ENCODE measurements around the gene RERE.
"Not testable (repeated sequence)": the region's sequence is repeated elsewhere in the genome, so short reads cannot be mapped to it uniquely, and the experiment has no call there.

RERE gene

DNA sequence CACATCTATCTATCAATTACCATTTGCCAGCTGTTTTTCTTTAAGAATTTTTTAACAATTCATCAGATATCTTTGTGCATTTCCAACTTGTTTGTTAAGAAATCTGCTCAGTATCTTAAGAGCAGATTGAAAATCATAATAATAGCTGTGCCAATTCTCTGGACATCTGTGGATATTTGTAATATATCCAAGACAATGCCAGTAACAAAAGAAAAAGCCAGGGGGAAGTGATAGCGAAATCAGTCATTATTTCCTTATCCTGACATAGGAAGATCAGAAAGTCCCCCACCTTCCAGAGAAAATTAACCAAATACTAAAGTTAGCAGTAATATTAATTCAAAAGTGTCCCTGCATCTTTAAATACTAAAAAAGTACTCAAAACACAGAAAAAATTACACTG, 217.1 kb downstream of the RERE start:
- H3K4me3 ChIP-seq (ENCODE audit: low read depth, low read length) = no peak overlapping the region
- TF ChIP-seq, protein P1, sequence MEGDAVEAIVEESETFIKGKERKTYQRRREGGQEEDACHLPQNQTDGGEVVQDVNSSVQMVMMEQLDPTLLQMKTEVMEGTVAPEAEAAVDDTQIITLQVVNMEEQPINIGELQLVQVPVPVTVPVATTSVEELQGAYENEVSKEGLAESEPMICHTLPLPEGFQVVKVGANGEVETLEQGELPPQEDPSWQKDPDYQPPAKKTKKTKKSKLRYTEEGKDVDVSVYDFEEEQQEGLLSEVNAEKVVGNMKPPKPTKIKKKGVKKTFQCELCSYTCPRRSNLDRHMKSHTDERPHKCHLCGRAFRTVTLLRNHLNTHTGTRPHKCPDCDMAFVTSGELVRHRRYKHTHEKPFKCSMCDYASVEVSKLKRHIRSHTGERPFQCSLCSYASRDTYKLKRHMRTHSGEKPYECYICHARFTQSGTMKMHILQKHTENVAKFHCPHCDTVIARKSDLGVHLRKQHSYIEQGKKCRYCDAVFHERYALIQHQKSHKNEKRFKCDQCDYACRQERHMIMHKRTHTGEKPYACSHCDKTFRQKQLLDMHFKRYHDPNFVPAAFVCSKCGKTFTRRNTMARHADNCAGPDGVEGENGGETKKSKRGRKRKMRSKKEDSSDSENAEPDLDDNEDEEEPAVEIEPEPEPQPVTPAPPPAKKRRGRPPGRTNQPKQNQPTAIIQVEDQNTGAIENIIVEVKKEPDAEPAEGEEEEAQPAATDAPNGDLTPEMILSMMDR (IDR thresholded peaks at IDR 0.05; ENCODE audit: insufficient read depth, low read depth, low read length, missing control alignments) = no peak
- no peak for DNase-seq (ENCODE audit: low read depth)

DNA sequence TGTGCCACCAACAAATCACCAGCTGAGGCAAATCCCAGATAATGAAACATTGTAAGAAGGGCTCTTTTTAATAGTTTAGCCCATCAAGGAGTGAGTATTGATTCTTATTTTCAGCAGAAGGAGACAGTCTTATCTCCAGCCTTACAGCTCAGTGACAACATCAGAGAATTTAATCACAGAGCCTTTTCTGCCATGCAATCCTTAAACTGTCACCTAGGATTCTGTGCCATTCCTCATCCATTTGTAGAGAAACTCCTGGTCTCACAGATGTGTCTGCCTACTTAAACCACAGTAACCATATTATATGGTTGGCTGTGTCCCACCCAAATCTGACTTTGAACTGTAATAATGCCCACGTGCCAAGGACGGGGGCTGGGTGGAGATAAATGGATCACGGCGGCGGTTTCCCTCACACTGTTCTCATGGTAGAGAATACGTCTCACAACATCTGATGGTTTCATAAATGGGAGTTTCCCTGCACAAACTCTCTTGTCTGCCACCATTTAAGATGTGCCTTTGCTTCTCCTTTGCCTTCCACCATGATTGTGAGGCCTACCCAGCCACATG, 217.7 kb downstream of the RERE start:
- no peak overlapping the region for H3K4me3 ChIP-seq (ENCODE audit: low read depth, low read length)
- no peak for DNase-seq (ENCODE audit: low read depth)
- TF ChIP-seq, protein P1 (IDR thresholded peaks at IDR 0.05; ENCODE audit: insufficient read depth, low read depth, low read length, missing control alignments) = no peak

DNA sequence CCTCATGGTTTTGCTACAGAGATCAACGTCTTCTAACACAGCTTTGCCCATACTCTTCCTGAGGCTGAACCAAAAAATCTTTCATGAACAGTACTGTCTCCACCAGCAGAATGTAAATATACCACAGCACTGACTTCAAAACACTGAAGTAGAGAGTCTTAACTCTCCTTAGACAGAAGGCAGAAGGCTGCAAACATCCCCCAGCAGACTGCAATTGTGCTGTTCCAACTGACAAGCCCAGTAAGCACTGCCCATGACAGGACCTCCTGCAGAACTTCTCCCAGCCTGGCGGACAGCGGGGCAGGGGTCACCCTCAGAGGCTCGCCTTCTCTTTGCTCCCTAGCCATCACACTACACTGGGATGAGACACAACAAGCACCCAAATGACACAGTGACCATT, 218.7 kb downstream of the RERE start:
- TF ChIP-seq, protein P1 (IDR thresholded peaks at IDR 0.05; ENCODE audit: insufficient read depth, low read depth, low read length, missing control alignments) = no peak
- H3K4me3 ChIP-seq (ENCODE audit: low read depth, low read length) = no peak overlapping the region
- no peak for DNase-seq (ENCODE audit: low read depth)

DNA sequence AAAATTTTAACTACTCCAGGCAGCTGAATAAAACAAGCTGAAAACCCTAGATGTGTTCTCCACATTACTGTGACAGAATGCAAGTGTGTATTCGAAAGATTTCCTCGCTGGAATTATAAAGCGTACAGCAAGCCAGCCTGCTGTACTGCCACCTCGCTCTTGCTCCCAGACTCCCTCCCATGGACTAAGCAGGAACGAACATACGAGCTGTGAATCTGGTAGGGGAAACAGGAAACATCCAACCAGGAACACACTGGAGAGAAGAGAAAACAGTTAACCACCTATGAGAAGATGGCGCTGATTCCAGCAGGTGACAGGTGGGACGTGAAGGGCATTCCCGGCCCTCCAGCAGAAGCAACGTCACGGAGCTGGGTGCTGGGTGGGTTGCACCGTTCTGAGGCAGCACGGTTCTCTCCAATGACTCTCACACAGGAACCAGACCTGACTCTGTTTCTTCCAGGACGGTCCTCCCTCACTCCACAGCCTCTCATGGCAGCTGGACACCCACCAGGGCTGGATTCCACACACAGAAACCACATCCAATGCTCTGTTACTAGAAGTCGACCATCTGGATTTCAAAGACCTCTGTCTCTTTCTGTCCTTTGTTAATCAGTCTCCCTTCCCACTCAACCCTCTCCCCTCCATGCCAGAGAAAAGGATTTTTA, 219.2 kb downstream of the RERE start:
- no peak for DNase-seq (ENCODE audit: low read depth)
- H3K4me3 ChIP-seq (ENCODE audit: low read depth, low read length) = no peak overlapping the region
- TF ChIP-seq, protein P1 (IDR thresholded peaks at IDR 0.05; ENCODE audit: insufficient read depth, low read depth, low read length, missing control alignments) = no peak

DNA sequence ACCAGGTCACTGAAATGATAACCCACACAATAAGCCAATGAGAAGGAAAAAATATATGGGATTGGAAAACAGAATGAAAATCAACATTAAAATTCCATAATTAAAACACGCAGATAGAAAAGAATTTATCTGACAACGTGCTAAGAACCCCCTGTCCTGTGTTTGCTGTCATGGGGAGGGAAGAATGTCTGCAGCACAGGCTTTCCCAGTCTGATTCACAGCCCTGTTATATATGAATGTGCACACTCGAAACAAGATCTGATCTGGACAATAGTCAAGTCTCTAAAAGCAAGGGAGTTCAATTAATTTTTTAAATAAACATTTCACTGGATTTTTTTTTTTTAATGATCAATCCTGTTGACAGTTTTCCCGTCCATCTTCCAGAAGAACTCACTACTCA, 220.0 kb downstream of the RERE start:
- DNase-seq (ENCODE audit: low read depth) = no peak
- TF ChIP-seq, protein P1 (IDR thresholded peaks at IDR 0.05; ENCODE audit: insufficient read depth, low read depth, low read length, missing control alignments) = no peak
- no peak overlapping the region for H3K4me3 ChIP-seq (ENCODE audit: low read depth, low read length)

DNA sequence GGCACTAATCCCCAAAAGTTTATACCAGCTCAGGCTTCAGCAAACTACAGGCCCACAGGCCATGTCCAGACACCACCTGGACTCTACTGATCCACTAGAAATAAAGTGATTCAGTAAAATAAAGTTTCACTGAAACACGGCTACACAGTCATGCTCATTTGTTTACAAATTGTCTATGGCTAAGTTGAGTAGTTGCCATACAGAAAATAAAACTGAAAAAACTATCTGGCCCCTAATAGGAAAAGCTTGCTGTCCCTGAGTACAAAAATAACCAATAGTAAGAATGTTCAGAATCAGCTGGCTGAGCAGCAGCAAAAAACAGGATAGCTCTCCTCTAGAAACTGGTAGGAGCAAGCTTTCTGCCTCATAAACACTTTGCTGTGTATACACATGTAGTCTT, 221.5 kb downstream of the RERE start:
- peak; percentile 45 for DNase-seq (ENCODE audit: low read depth)
- TF ChIP-seq, protein P1 (IDR thresholded peaks at IDR 0.05; ENCODE audit: insufficient read depth, low read depth, low read length, missing control alignments) = no peak
- H3K4me3 ChIP-seq (ENCODE audit: low read depth, low read length) = no peak overlapping the region

DNA sequence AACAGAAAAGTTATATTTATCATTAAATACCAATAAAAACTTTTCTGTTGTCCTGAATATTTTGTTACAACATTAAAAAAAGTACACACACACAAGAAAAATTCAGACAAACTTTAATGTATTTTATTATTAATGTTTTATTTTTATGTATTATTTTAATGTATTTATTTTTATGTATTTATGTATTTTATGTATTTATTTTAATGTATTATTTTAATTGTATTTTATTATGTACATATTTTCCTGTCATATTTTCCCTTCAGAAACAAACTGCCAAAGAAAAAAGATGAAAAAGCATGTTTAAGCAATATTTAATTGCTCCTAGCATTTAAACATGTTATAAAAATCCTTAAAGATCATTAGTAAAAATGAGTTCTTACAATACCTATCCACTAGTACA, 222.1 kb downstream of the RERE start:
- TF ChIP-seq, protein P1 (IDR thresholded peaks at IDR 0.05; ENCODE audit: insufficient read depth, low read depth, low read length, missing control alignments) = no peak
- DNase-seq (ENCODE audit: low read depth) = no peak
- H3K4me3 ChIP-seq (ENCODE audit: low read depth, low read length) = no peak overlapping the region

DNA sequence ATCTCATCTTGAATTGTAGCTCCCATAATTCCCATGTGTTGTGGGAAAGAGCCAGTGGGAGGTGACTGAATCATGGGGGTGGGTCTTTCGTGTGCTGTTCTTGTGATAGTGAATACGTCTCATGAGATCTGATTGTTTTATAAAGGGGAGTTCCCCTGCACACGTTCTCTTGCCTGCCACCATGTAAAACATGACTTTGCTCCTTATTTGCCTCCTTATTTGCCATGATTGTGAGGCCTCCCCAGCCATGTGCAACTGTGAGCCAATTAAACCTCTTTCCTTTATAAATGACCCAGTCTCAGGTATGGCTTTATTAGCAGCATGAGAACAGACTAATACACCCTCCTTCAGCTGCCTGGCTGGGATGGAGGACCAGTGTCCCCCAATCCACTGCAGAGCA, 224.1 kb downstream of the RERE start:
- not testable (repeated sequence) for DNase-seq (ENCODE audit: low read depth)

More for the DNA sequence above, 224.1 kb downstream of the RERE start:
- H3K4me3 ChIP-seq (ENCODE audit: low read depth, low read length) = not testable (repeated sequence)
